GM18873 (cell line): ENCODE measurements around the gene PAEP.
"Not testable (repeated sequence)": the region's sequence is repeated elsewhere in the genome, so short reads cannot be mapped to it uniquely, and the experiment has no call there.

Experiments used
- ATAC-seq: cut with Tn5 transposase; IDR thresholded peaks from one replicate; pipeline ENCODE4 v1.9.1; 2021; ENCODE audit warnings: mild to moderate bottlenecking, moderate library complexity, moderate number of reproducible peaks; ENCODE audit not compliant: unreplicated experiment, low FRiP score

Gene PAEP

DNA sequence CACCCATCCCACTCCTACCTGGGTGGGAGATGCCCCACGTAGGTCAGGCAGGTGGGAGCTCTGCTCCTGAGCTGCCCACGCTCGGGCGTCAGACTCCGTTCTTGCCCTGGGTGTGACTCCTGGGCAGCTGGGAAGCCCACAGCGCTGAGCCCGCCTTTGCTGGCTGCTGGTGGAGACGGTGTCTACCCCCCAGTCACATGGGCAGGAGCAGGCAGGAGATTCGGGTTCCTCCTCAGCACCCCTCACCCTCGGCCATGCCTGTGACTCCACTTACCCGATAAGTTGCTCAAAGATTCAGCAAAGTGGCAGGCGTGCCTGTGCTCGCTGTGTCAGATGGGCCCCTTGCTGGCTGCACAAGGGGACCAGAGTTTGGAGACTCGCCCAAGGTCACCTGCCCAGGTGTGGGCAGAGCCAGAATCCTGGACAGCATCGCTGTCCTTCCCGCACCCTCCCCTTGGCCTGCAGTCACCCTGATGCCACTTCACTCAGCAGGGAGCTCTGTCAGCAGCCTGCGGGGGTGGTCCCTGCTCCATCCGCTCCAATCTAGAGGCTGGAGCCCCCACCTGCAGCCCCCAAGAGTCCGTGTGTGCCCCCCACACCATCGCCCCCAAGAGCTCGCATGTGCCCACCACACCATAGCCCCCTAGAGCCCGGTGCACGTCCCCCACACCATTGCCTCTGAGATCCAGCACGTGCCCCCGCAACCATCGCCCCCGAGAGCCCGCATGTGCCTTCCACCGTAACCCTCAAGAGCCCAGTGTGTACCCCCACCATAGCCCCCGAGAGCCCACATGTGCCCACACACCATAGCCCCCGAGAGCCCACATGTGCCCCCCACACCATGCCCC, 36.1 kb upstream of the PAEP start:
- no peak for ATAC-seq

DNA sequence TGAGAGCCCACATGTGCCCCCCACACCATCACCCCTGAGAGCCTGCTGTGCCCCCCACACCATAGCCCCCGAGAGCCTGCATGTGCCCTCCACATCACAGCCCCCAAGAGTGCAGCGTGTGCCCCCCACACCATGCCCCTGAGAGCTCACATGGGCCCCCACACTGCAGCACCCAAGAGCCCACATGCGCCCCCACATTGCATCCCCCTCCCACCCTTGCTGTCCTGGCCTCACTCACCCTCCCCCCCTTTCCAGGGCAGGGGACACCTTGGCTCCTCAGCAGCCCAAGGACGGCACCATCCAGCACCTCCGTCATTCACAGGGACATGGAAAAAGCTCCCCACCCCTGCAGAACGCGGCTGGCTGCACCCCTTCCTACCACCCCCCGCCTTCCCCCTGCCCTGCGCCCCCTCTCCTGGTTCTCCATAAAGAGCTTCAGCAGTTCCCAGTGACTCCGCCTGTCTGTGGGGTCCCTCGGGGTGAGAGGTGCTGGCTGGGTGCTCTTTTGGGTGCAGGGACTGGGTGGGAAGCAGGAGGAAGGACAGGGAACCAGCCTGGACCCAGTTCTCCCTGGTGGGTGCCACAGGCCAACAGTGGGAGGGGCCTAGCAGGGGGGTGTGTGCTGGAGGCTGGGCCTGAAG, 35.3 kb upstream of the PAEP start:
- no peak for ATAC-seq

DNA sequence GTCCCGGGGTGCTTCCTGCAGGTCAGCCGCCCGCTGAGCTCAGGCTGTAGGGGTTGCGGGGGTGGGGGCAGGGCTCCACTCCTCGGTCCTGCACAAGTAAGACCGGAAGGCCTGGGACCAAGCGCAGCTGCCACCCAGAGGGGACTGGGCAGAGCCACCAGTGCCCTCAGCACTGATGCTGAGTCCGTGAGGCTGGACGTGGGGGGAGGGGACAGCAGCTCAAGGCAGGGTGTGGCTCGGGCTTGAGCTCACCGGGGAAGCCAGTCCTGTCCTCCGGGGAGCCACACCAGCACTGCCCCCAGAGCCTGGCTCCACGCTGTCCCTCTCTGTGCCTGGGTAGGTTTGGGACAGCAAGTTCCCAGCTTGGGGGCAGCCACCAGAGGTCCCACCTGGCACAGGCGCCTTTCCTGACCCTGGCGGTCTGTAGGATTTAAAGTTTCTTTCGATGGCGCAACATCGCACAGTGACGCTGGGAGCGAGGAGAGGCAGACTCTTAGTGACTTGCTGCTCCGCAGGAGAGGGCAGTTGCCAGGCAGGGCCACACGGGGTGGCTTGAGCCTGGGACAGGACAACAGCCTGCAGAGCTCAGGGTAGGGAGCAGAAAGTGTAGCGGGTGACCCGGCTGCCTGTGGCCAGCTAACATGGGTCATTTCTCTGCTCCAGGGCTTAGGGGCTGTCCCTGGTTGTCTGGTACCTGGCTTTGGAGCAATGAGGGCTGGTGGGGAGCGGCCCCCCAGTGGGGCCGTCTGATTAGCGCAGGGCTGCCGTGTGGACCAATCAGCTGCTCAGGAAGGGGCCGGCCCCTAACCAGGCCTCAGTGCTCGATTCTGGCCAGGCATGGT, 34.6 kb upstream of the PAEP start:
- no peak for ATAC-seq

DNA sequence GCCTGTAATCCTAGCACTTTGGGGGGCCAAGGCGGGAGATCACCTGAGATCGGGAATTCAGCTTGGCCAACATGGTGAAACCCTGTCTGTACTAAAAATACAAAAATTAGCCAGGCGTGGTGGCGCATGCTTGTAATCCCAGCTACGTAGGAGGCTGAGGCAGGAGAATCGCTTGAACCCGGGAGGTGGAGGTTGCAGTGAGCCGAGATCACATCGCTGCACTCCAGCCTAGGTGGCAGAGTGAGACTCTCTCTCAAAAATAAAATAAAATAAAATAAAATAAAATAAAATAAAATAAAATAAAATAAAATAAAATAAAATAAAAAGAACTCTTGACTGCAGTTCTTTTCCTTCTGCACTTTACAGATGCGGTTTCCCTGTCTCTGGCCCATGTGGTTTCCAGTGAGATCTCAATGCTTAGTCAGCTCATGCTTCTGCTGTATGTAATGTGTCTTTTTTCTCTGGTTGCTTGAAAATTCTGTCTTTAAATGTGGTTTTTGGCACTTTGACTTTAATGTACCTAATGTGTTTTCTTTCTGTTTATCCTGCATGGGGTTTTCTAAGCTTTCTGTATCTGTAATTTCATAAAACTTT, 32.6 kb upstream of the PAEP start:
- not testable (repeated sequence) for ATAC-seq

DNA sequence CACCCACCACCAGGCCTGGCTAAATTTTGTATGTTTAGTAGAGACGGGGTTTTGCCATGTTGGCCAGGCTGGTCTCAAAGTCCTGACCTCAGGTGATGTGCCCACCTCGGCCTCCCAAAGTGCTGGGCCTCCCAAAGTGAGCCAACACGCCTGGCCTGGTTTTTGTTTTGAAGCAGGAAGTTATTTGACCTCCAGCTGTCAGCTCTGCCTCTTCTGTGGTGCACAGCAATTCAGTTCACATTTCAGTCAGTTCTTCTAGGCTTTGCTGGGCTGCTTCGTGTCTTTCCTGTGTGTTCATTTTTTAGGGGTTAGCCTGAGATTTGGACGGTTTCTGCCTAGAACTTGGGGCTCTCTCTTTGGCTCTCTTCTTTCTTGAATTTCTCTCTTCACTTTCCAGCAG, 31.4 kb upstream of the PAEP start:
- no peak for ATAC-seq

DNA sequence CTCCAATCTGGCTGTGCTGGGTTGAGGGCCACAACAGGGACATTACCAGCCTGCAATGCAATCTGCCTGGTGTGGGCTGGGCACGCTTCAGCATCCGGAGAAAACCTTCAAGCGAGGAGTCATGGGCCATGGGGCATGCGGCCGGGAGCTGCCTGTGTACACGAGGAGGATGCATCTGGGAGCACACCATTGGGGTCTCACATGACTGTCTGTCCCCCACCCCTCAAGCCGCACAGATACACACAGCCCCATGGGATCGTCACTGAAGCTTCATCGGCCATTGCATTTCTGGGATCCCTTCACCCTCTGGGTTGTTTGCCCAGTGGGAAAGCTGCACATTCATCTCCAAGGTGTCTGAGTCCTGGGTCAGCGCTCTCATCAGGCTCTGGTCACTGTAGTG, 30.5 kb upstream of the PAEP start:
- ATAC-seq, result no peak

DNA sequence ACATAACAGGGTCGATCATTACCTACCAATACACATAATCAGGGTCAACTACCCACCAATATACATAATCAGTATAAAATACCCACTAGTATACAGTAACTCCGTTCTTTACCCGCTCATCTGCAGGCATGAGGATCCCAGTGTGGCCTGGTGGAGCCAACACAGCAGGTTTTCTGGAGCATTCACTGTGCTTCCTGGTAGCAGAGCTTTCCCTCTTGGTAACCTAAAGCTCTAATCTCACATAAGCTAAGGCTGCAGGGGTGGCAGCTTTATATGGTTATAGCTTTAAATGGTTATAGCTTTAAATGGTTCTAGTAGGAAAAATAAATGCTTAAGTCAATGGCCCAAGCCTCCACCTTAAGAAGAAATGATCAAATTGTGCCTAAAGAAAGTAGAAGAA, 28.4 kb upstream of the PAEP start:
- ATAC-seq, result no peak

DNA sequence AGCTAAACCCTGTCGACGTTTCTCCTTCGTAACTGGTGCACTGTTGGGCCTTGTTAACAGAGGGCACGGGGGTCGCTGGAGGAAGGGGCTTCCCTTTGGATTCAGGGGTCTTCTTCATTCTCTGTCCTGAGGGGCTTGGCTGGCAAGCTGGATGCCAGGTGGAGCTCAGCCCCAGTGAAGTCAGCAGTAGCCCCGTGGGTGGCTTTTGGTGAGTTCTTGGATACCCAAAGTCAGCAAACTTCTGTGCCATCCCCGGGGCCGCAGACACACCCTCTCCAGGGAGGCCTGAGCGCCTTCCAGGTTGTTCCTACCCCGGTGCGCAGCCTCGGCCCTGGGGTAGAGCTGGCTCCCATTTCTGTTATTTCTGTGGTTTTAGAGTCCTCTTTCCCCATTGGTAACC, 27.9 kb upstream of the PAEP start:
- ATAC-seq, result no peak

DNA sequence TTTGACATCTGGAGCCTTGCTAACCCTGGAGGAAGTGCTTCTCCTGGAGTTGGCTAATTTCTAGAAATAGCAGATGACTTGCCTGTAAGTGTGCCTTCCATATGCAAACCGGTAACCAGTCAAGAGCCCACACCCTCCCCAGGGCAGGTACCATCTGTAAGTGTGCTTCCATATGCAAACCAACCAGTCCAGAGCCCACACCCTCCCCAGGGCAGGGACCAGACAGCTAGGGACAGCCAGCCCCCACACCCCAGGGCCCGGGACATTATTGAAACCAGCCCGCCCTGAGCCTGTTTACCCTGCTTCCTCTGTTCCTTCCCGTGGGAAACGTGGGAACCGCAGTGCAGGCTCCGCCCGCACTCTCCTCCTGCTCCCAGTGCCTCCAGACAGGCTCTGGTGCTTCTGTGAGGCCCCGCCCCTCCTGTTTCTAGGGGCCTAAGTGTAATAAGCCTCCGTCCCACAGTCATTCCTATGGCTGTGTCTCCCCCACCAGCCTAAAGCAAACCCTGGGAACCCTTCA, 27.3 kb upstream of the PAEP start:
- ATAC-seq, result not testable (repeated sequence)

DNA sequence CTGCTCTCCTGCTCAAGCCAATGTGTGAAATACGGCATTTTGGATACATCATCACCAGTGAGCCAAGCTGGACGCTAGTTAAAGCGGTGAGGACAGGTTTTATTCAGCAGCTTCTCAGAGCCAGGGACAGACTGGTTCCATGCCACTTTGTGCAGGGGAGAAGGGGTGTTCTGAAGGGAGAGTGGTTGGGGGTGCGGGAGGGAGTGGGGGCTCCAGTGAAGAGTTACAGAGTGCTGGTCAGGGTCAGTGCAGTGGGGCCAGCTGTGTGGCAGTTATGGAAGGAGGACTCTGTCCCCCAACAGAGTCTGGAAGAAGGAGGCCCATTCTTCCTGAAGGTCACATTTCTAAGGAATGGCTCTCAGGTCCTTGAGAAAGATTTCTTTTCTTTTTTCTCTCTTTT, 26.7 kb upstream of the PAEP start:
- not testable (repeated sequence) for ATAC-seq

DNA sequence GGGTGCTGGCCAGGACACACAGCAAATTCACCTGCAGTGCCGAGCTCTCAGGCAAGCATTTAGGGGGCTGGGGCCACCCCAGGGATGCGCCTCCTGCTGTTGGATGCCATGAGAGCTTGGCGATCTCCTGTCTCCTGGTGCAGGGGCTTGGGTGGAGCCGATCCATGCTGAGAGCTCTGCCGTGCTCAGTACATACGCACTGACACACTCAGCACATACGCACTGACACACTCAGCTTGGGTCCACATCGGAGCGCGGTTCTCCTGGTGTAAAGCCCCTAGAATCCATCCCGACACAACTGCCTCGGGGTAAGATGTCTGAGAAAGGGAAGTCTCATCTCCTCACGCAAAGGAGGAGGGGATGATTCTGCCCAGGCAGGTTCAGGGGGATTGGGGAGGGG, 25.9 kb upstream of the PAEP start:
- ATAC-seq, result not testable (repeated sequence)

DNA sequence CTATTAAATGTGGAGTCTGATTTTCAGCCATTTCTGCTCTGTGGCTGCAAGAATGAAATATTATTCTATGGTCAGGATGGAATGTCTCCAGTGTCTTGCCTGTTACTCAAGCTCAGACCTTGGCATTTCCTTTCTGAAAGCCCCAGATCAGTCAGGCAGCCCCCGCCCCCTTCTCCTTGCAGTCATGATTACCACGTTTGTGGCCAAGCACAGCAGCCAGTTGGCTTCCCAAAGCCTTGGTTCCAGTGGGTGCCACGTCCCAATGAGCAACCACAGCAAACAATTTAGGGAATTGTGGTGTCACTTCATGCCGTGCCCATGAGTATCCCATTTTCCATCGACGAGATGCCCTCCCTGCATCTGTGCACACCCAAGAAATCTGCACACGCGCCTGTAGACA, 25.3 kb upstream of the PAEP start:
- no peak for ATAC-seq

DNA sequence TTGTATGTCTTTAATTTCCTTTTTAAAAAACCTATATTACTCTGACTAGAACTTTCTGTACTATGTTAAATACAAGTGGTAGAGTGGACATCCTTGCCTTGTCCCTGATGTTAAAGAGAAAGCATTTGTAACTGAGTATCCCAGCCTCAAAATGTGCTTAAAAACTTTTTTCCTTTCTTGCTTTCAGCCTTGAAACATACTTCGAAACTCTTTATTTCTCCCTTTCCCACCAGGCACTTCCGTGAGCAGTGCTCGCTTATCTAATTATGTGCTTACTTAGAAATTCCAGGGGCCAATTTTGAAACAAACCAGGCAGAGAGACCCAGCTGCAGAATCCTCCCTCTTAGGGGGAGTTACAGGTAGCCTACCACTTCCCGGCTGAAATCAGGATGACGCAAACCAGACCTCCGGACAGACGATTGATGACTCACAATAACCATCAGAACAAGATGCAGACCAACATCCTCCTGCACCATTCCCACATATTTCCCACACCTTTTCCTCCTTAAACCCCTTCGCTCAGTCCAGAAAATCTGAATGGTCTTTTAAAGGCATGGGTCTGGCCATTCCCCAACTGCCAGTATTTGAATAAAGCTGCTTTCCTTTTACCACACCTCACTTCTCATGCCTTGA, 18.2 kb upstream of the PAEP start:
- ATAC-seq, result not testable (repeated sequence)

DNA sequence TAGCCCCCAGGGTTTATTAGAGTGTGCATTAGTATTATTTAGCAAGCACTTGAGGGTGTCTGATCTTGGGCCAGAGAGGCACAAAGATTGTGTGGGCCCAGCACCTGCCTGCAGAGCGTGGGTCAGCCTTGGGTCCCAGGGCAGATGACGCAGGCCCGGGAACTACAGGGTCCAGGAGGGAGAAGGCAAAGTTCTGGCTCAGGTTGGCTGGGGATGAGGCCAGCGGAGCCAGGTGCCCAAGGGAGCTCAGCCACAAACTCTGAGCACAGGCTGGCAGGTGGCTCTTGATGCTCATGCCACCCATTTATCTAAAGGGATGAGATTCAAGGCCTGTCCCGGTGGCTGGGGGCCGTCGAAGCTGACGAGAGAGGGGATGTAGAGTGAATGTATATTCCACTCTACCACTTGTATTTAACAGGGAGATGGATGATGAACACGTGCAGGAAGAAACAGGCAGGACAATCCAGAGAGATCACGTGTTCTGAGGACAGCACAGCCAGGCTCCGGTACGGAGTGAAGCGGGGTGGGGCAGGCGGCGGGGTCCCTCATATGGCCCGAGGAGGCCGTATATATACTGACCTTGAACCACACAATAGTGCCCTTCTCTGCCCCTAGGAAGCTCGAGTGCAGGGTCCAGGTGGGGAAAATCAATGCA, 16.4 kb upstream of the PAEP start:
- ATAC-seq, result no peak

DNA sequence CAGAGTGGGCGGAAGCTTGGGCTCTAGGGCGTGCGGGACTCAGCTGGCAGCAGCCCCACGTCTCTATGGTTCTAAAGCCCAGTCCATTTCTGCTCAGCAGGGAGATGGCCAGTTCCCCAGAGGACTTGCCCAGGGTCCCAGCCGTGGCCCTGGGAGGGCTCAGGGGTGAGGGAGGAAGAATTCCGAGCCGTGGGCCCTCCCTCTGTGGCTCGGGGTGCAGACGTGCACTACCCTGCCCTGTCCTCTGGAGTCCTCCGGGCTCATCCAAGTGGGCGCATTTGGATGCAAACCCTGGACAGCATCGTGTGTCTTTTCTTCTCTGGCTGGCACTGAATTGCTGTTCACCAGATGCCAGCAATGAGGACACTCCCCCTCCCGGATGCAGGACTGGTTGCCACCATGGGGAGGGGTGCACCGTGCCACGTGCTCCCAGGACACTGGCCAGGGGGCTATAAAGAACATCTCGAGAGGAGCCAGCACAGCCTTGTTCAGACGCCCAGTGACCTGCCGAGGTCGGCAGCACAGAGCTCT, 15.8 kb upstream of the PAEP start, which contains the start of gene OBP2A:
TSS of gene OBP2A (plus strand) at position 481 of the 531 bp plus-strand sequence. CDS start 55 bp downstream, outside the sequence.
- ATAC-seq, result not testable (repeated sequence)

DNA sequence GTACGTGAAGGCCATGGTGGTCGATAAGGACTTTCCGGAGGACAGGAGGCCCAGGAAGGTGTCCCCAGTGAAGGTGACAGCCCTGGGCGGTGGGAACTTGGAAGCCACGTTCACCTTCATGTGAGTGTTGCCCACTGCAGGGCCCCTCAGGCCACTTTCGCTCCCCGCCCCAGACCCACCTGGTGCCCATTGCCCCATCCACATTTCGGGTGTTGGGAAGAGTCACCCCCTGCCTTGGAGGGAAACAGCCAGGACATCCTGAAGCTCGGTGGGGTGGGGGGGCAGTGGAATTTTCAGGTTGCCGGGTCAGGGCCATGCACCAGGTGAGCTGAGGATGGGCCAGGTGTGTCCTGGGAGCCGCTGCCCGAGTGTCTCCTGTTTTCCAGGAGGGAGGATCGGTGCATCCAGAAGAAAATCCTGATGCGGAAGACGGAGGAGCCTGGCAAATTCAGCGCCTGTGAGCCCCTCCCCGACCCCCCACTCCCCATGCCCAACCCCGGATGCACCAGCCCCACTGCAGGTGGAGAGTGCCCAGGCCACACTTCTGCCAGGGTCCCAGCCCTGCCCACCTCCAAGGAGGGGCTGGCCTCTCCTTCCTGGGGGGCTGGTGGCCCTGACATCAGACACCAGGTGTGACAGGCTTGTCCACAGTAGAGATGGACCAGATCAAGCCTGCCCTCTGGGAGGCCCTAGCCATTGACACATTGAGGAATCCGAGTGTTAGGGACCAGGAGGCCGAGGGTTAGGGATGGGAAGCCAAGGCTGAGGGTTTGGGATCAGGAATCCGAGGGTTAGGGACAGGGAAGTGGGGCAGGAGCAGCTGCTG, 14.6 kb upstream of the PAEP start:
- ATAC-seq, result not testable (repeated sequence)

DNA sequence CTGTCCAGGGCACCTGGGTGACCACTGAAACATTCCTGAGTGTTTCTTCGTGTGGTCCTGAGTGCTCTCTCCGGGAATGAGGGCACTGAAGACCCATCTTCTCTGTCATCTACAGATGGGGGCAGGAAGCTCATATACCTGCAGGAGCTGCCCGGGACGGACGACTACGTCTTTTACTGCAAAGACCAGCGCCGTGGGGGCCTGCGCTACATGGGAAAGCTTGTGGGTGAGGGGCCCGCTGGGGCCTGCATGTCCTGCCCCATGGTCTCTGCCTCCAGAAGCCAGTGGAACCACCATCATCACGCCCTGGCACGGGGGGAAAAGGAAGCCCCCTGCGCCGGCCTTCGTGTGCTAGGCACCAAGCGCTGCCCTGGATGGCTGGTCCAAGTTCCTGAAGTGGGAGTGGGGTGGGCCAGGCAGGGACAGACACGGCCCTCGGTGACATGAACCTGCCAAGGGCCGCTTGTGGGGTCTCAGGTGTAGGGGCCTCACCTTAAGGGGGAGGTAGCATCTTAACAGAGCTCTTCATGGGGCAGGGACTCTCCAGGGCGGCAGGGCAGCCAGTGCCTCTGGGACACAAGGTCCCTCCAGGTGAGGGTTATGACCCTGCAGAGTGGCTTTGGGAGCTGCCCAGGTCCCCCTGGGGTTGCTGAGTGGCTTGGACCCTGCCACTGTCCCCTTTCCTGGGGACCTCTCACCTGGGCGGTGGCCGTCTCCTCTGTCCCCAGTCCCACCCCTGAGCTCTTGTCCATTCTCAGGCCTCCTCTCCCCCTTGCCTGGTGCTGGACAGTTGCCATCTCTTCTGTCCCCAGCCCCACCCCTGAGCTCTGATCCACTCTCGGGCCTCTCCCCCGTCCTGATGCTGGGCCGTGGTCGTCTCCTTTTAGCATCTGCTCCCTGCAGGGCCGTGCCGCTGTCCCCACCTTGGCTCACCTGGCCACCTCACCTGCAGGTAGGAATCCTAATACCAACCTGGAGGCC, 13.5 kb upstream of the PAEP start:
- ATAC-seq, result no peak
